Effector CD8-positive, alpha-beta T cell (primary cell): ENCODE data around the gene MMP15.
A peak's percentile ranks its signal among the peaks of the same experiment; 100 is the strongest.
"Not testable (repeated sequence)": the region's sequence is repeated elsewhere in the genome, so short reads cannot be mapped to it uniquely, and the experiment has no call there.

Source experiments
- DNase-seq: peaks from one replicate; lab custom pipeline; 2025; lab: John Stamatoyannopoulos, UW

The MMP15 gene

GRCh38 chr16:57996406-57997175, 29.0 kb upstream of the MMP15 start:
- no peak for DNase-seq

- no peak for DNase-seq
Observed at GRCh38 chr16:57997176-57997527, 28.4 kb upstream of the MMP15 start.

GRCh38 chr16:57997528-57998265, 27.9 kb upstream of the MMP15 start:
- DNase-seq, result no peak

DNA sequence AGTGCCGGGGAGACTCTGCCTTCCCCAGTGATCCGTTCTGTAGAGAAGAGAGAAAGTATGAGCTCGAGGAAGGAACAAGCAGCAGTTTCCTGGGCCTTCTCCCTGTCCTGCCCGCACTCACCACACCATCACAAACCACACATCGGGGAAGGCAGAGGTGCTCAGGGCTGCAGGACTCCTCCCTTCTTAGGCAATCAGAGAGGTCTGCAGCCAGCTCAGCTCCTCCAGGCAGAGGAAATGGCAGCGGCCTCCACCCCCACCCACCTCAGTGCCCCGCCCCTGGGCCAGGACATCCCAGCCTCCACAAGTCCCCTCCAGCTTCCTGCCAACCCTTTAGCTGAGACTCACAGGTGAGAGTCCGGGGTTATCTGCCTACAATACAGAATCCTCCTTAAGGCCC, 27.1 kb upstream of the MMP15 start:
- DNase-seq, result peak; percentile 26

- no peak for DNase-seq
Observed at GRCh38 chr16:57998992-57999365, 26.6 kb upstream of the MMP15 start.

DNA sequence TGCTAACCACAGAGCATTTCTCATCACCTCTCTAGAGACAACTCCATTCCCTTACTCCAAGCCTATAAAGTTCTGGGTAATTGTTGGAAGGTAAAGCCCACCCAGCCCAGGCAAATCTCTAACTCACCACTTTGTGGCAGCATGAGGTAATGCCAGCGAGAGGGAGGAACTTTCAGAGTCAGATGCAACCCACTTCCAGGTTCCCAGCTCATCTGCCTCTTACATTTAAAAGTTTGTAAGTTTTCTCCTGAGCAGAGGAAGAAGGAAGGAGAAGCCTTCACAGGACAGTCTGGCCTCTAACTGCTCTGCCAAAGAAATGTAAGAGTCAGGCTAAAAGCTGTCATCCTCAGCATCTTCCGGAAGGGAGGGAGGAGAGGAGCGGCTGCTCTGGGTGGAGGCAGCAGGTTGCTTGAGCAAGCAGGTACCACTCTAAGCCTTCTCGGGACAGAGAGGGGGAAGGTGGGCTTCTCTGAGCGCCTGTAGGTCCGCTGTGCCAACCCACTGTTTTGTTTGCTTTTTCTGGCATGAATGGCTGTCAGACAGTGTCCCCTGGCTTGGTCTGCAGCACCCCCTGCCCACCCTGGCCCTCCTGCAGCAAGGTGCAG, 26.1 kb upstream of the MMP15 start:
- no peak for DNase-seq

DNA sequence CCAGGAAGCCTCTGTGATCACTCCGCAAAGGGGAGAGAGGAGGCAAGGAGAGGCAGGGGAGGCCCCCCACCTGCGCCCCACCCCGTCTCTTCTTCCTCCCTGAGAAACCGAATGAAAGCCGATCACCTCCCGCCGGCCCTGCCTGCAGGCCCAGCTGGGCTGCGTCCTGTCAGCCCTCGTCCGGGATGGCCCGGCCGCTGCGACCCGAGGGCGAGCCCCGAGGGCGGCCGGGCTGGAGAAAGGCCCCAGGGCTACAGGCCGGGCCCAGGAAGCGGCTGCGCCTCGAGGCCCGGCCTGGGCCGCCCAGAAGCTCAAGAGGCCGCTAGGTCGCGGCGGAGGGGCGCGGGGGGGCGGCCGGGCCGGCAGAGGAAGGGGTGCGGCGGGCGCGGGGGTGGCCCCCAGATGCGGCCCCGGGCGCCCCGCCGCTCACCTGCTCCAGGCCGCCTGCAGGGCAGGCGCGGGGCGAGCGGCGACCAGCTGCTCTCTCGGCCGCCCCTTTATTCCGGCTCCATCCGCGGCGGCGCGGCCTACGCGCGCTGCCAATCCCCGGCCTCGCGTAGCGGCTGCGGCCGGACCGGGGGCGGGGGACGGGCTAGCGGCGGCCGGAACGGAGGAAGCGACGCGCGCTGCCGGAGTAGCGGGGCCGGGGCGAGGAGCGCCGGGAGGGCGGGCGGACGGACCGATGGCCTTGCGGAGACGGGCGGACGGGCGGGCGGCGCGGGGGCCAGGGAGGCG, 25.4 kb upstream of the MMP15 start, which contains the start of gene ZNF319:
Gene ZNF319 (minus strand): TSS at position 702 of the 735 bp plus-strand sequence. CDS start 2,407 bp downstream, outside the sequence.
- no peak for DNase-seq

DNA sequence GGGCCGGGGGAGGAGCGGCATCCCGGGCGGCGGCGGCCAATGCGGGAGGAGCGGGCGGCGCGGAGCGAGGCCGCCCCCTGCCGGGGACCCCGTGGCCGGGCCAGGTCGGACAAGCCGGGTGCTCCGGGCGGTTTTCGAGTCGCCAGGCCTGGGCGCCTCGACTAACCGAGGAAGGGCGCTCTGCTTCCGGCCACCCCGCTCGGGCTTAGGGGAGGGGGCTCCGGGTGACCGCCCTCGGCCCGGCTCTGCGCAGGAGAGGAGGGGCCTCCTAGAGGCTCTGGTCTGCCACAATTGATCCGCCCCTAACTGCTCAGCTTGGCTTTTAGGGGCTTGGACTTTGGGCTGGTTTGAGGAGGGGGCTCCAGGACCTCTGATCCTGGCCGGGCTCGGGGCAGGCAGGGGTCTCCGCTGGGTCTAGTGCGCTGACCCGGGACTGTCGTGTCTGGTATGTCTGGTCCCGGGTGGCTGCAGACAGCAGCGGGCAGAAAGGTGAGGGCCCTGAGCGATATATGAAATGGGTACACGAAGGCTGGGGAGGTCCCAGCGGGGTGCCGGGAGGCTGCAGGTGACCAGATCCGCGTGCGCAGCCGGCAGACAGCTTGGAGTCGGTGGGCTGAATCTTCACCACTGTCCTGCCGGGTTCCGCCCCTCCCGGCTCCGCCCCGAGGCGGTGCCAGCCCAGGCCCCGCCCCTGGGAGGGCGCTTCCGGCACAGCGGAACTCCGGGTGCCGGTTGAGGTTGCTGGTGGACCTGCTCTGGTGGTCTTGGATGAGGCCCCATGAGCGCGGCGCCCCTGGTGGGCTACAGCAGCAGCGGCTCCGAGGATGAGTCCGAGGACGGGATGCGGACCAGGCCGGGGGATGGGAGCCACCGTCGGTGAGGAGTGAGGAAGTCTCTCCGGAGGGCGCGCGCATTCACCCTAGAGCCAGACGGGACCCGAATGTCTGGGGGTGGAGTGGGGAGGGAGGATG, 24.6 kb upstream of the MMP15 start, which contains the start of gene USB1:
Gene USB1 (plus strand): TSS at position 702 of the 971 bp plus-strand sequence. CDS start 77 bp downstream, at position 779.
- peak; percentile 79 for DNase-seq

DNA sequence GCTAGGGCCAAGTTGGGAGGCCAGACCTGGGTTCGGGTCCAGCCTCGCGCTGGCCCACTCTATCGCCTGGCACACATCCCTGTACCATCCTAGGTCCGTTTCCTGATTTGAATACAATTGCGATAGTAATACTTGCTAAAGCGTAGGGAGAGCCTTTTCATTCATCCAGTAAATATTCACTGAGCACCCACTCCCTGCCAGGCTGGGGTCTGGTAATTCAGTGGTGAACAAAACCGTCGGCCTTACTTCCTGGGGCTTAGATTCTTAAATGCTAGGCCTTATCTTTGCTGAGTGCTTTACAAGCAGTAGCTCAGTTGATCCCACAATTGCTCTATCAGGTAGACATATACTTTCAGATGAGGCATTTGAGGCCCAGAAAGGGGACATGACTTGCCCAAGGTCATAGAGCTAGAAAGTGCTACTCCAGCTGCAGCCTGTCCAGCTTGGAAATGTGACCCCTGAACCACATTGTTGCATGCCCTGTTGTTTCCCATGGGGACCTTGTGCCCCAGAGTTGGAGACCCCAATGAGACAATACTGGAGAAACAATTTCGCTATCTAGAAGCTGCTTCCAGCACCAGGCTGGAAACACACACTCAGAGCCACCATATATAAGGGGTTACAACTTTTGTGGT, 23.7 kb upstream of the MMP15 start:
- no peak for DNase-seq

DNA sequence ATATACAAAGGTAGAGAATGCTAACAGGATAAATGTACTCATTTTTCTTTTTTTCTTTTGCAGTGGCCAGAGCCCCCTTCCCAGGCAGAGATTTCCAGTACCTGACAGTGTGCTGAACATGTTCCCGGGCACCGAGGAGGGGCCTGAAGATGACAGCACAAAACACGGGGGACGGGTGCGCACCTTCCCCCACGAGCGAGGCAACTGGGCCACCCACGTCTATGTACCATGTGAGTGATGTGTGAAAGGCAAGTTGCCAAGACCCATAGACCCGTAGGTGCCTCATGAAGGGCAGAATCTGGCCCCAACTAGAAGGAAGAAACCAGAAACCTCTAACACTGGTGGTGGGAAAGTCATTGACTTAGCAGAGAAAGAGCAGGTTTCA, 23.1 kb upstream of the MMP15 start:
- no peak for DNase-seq

- DNase-seq, result no peak
Observed at GRCh38 chr16:58002936-58003335, 22.6 kb upstream of the MMP15 start.

DNA sequence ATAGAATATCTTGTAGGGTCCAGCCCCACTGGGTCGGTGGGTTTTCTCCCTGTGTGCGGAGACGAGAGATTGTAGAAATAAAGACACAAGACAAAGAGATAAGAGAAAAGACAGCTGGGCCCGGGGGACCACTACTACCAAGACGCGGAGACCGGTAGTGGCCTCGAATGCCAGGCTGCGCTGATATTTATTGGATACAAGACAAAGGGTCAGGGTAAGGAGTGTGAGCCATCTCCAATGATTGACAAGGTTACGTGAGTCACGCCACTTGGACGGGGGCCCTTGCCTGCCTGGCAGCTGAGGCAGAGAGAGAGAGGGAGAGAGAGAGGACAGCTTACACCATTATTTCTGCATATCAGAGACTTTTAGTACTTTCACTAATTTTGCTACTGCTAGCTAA, 20.8 kb upstream of the MMP15 start:
- not testable (repeated sequence) for DNase-seq

DNA sequence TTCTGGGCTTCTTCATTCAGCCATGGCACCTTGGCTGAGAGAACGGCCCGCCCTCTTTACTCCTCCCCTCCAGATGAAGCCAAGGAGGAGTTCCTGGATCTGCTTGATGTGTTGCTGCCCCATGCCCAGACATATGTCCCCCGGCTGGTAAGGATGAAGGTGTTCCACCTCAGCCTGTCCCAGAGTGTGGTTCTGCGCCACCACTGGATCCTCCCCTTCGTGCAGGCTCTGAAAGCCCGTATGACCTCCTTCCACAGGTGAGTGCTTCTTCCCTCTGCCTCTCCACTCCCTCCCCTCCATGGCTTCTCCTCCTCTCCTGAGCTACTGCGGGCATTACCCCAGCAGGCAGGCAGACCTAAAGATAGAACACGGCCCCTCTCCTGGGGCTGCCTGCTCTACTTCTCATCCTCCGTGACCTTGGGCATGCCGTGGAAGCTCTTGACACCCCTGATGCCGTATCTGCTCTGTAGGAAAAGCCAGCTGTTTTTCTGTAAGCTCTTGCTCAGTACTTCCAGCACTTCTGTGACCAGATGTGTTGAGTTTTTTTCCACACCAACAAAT, 15.6 kb upstream of the MMP15 start:
- DNase-seq, result no peak

DNA sequence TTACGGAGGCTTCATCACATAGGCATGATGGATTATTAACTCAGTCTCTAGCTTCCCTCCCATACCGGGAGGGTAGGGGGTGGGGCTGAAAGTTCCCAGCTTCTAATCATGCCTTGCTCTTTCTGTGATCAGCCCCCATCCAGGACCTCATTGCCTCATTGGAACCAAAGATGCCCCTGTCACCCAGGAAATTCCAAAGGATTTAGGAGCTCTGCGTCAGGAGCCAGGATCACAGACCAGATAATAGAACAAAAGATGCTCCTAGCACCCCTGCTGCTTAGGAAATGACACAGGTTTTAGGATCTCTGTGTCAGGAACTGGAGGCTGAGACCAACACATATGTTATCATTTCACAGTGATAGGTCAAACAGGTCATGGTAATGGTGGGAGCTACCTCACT, 14.7 kb upstream of the MMP15 start:
- no peak for DNase-seq

DNA sequence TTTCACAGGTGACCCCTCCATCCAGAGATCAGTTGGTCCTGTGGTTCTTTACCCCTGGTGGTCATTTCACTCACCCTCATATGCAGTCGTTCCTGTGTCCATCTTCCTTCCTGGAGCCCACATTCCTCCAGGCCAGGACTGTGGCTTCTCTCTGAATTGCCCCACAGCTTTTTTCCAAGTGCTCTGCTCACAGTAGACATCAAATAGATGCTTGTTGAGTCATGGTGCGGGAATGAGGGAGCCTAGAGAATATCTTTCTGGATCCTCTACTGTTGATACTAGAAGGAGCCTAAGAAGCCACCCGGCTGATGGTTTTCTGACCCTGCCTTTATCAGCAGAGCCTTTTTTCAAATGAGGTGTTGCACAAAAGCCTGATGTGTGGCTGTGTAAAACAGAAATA, 13.9 kb upstream of the MMP15 start:
- no peak for DNase-seq

DNA sequence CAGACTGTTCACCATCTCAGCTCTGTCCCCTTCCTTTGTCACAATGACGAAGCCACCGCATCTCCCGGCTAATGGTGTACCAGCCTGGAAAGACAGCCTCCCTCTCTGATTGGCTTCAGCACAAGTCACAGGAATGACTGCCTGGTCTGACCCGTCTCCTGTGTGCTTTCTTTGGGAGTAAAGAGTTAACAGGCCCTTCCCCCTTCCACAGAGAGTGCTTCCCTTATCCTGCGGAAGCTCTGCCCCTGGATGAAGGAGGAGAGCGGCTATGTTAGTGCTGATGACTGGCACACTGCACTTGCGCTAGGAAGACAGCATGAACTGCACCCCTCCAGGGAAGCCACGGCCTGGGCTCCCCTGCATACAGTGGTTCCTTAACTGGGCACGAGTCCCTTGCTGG, 13.1 kb upstream of the MMP15 start:
- DNase-seq, result no peak

GRCh38 chr16:58013201-58013956, 12.2 kb upstream of the MMP15 start:
- DNase-seq, result no peak

DNA sequence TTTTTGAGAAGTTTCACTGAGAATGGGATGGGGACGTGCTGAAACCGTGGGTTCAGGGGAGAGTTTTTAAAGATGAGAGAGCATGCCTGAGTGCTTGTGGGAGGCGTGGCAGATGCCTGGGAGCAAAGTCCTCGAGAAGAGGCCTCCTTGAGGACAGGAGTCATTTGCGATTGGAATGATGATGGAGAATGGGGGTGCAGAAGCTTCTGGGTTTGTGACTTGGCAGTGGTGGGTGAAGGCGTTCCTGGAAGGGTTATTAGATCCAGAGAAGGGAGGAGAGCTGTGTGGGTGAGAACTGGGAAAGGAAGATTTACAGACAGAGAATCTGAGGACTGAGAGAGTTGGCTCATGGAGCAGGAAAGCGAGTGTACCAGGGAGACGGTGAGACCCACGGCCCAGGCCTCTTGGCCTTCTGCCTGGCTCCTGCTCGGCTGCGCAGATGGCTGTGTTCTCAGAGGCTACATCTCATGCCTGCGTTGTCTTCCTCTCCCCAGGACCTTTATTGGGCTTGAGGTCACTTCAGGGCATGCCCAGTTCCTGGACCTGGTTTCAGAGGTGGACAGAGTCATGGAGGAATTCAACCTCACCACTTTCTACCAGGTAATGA, 8.6 kb upstream of the MMP15 start:
- DNase-seq, result no peak

- no peak for DNase-seq
Observed at GRCh38 chr16:58018803-58019202, 6.8 kb upstream of the MMP15 start.
